ENCODE measurements around the gene BPI.
"Not testable (repeated sequence)": the region's sequence is repeated elsewhere in the genome, so short reads cannot be mapped to it uniquely, and the experiment has no call there.

The BPI gene

GRCh38 chr20:38306379-38306778 lies 2.4 kb downstream of the BPI start:
- no peak for DNase-seq

- DNase-seq, result peak; percentile 66
Observed at GRCh38 chr20:38307371-38308046, 3.6 kb downstream of the BPI start.

- no peak for DNase-seq
Observed at GRCh38 chr20:38308047-38308438, 4.1 kb downstream of the BPI start.

- no peak for DNase-seq
Observed at GRCh38 chr20:38308447-38308846, 4.5 kb downstream of the BPI start.

- DNase-seq, result no peak
Observed at GRCh38 chr20:38311091-38311490, 7.1 kb downstream of the BPI start.

GRCh38 chr20:38311491-38311890 lies 7.5 kb downstream of the BPI start:
- DNase-seq, result no peak

GRCh38 chr20:38313676-38314075 lies 9.7 kb downstream of the BPI start:
- no peak for DNase-seq

- DNase-seq, result not testable (repeated sequence)
Observed at GRCh38 chr20:38314350-38314749, 10.4 kb downstream of the BPI start.

GRCh38 chr20:38315290-38315966 lies 11.5 kb downstream of the BPI start:
- peak; percentile 29 for DNase-seq

- no peak for DNase-seq
Observed at GRCh38 chr20:38316341-38316740, 12.4 kb downstream of the BPI start.

GRCh38 chr20:38317422-38317821 lies 13.5 kb downstream of the BPI start:
- no peak for DNase-seq

- no peak for DNase-seq
Observed at GRCh38 chr20:38320221-38320620, 16.3 kb downstream of the BPI start.

GRCh38 chr20:38321959-38322598 lies 18.1 kb downstream of the BPI start:
- DNase-seq, result peak; percentile 59

- no peak for DNase-seq
Observed at GRCh38 chr20:38324159-38324558, 20.2 kb downstream of the BPI start.

GRCh38 chr20:38325167-38325566 lies 21.2 kb downstream of the BPI start:
- DNase-seq, result no peak

GRCh38 chr20:38325905-38326304 lies 21.9 kb downstream of the BPI start:
- no peak for DNase-seq

- no peak for DNase-seq
Observed at GRCh38 chr20:38326309-38326708, 22.4 kb downstream of the BPI start.

- DNase-seq, result no peak
Observed at GRCh38 chr20:38330638-38331037, 26.7 kb downstream of the BPI start.

- no peak for DNase-seq
Observed at GRCh38 chr20:38331245-38331644, 27.3 kb downstream of the BPI start.

- no peak for DNase-seq
Observed at GRCh38 chr20:38331814-38332213, 27.9 kb downstream of the BPI start.

- no peak for DNase-seq
Observed at GRCh38 chr20:38334016-38334415, 30.1 kb downstream of the BPI start.

GRCh38 chr20:38336726-38337125 lies 32.8 kb downstream of the BPI start:
- no peak for DNase-seq

- no peak for DNase-seq
Observed at GRCh38 chr20:38337561-38338140, 33.7 kb downstream of the BPI start.
